LoVo (cell line): ENCODE results near the gene CCDC187.
"Not testable (repeated sequence)": the region's sequence is repeated elsewhere in the genome, so short reads cannot be mapped to it uniquely, and the experiment has no call there.

ENCODE experiments used
- DNase-seq: peaks from one replicate; pipeline ENCODE4 v3.0.0-alpha.2; 2016; ENCODE audit warnings: low spot score

Gene CCDC187

GRCh38 chr9:136239135-136239982 is 64.5 kb downstream of the CCDC187 start:
- DNase-seq = no peak

- DNase-seq = no peak
Observed at GRCh38 chr9:136238342-136238732, 65.6 kb downstream of the CCDC187 start.

GRCh38 chr9:136237486-136238341 is 66.2 kb downstream of the CCDC187 start:
- no peak for DNase-seq

GRCh38 chr9:136236471-136237410 is 67.2 kb downstream of the CCDC187 start:
- DNase-seq = not testable (repeated sequence)

- DNase-seq = no peak
Observed at GRCh38 chr9:136235709-136236455, 68.0 kb downstream of the CCDC187 start.

GRCh38 chr9:136235171-136235570 is 68.7 kb downstream of the CCDC187 start:
- no peak for DNase-seq

GRCh38 chr9:136234597-136234996 is 69.3 kb downstream of the CCDC187 start:
- no peak for DNase-seq

- no peak for DNase-seq
Observed at GRCh38 chr9:136233868-136234267, 70.0 kb downstream of the CCDC187 start.

GRCh38 chr9:136233411-136233810 is 70.5 kb downstream of the CCDC187 start:
- DNase-seq = no peak

- no peak for DNase-seq
Observed at GRCh38 chr9:136232969-136233368, 70.9 kb downstream of the CCDC187 start.

- DNase-seq = no peak
Observed at GRCh38 chr9:136231478-136232297, 72.2 kb downstream of the CCDC187 start.

- DNase-seq = no peak
Observed at GRCh38 chr9:136230773-136231172, 73.1 kb downstream of the CCDC187 start.

GRCh38 chr9:136230365-136230764 is 73.5 kb downstream of the CCDC187 start:
- no peak for DNase-seq

- DNase-seq = no peak
Observed at GRCh38 chr9:136229096-136230065, 74.5 kb downstream of the CCDC187 start.

GRCh38 chr9:136228107-136228875 is 75.6 kb downstream of the CCDC187 start:
- peak; percentile 38 for DNase-seq

- DNase-seq = no peak
Observed at GRCh38 chr9:136226680-136227407, 77.0 kb downstream of the CCDC187 start.
